PC-3 (cell line): ENCODE results near the gene SLC35D1. TPM values are rescaled to one million over a fixed set of nuclear protein-coding genes. Genes with fewer than 3 reads are reported as not detected.

Source experiments
- ATAC-seq: fragments of 200-7000 bp; cut with Tn5 transposase; 2 replicates; pipeline ENCODE4 v1.9.1; 2020; ENCODE audit warnings: mild to moderate bottlenecking, moderate library complexity
- BruUV-seq: library from RNA; stranded (reverse); fragments of 400-500 nt; replicated peaks from 2 replicates; lab custom pipeline; 2021; lab: Mats Ljungman, UMichigan
- CTCF ChIA-PET: fragments of 300-600 bp; sonication (Branson Sonifier 250); formaldehyde crosslinking; loops from one replicate; lab custom pipeline; 2022; ENCODE audit warnings: antibody characterized with exemption; lab: Charles Lee
- POLR2A ChIA-PET: fragments of 300-600 bp; sonication (Branson Sonifier 250); formaldehyde crosslinking; loops from one replicate; lab custom pipeline; 2022; ENCODE audit warnings: antibody characterized with exemption; ENCODE audit not compliant: unreplicated experiment; lab: Charles Lee
- DNase-seq: peaks from one replicate; pipeline ENCODE4 v3.0.0-alpha.2; 2015
- H2AFZ ChIP-seq: fragments of 300-600 bp; sonication (generic); 2 replicates; pipeline ENCODE4 v1.6.0; 2016; ENCODE audit warnings: antibody characterized with exemption, low read length
- H3F3A ChIP-seq: fragments of 300-600 bp; sonication (generic); one replicate; pipeline ENCODE4 v1.6.0; 2017; ENCODE audit warnings: antibody characterized with exemption, low read length, control low read depth, mild to moderate bottlenecking; ENCODE audit not compliant: unreplicated experiment
- H3K27ac ChIP-seq: fragments of 300-600 bp; sonication (generic); 2 replicates; pipeline ENCODE4 v1.5.1; 2016; ENCODE audit warnings: mild to moderate bottlenecking, low read length
- H3K27me3 ChIP-seq: fragments of 300-600 bp; sonication (generic); 2 replicates; pipeline ENCODE4 v1.6.1; 2016; ENCODE audit warnings: low read length, mixed read lengths
- H3K36me3 ChIP-seq: fragments of 300-600 bp; sonication (generic); 2 replicates; pipeline ENCODE4 v1.6.1; 2016; ENCODE audit warnings: low read depth, mixed run types, low read length, mixed read lengths
- H3K4me1 ChIP-seq: fragments of 300-600 bp; sonication (generic); 2 replicates; pipeline ENCODE4 v1.5.1; 2016; ENCODE audit warnings: low read length; ENCODE audit not compliant: insufficient read depth
- H3K4me2 ChIP-seq: fragments of 300-600 bp; sonication (generic); 2 replicates; pipeline ENCODE4 v1.6.0; 2016; ENCODE audit warnings: low read length
- H3K4me3 ChIP-seq: fragments of 300-600 bp; sonication (generic); 2 replicates; pipeline ENCODE4 v1.5.1; 2016; ENCODE audit warnings: mild to moderate bottlenecking, low read length, mixed read lengths
- H3K79me2 ChIP-seq: fragments of 300-600 bp; sonication (generic); 2 replicates; pipeline ENCODE4 v1.6.1; 2017; ENCODE audit warnings: low read length, mixed read lengths
- H3K9ac ChIP-seq: fragments of 300-600 bp; sonication (generic); 2 replicates; pipeline ENCODE4 v1.6.0; 2016; ENCODE audit warnings: mild to moderate bottlenecking, low read length
- H3K9me2 ChIP-seq: fragments of 300-600 bp; sonication (generic); replicated peaks from 2 replicates; pipeline ENCODE4 v1.6.1; 2016; ENCODE audit warnings: mixed run types, low read length, mixed read lengths
- H3K9me3 ChIP-seq: fragments of 300-600 bp; sonication (generic); 2 replicates; pipeline ENCODE4 v1.6.1; 2016; ENCODE audit warnings: low read length, mixed read lengths
- H4K20me1 ChIP-seq: fragments of 300-600 bp; sonication (generic); 2 replicates; pipeline ENCODE4 v1.6.1; 2016; ENCODE audit warnings: low read length, mixed read lengths
- CTCF ChIP-seq: fragments of 300-600 bp; sonication (generic); conservative IDR thresholded peaks from 2 replicates; pipeline ENCODE4 v1.5.1; 2017; ENCODE audit warnings: antibody characterized with exemption, low read depth, mild to moderate bottlenecking, low read length
- EZH2 ChIP-seq: fragments of 300-600 bp; sonication (generic); IDR thresholded peaks from one replicate; pipeline ENCODE4 v1.6.1; 2017; ENCODE audit warnings: antibody characterized with exemption, mild to moderate bottlenecking, low read length; ENCODE audit not compliant: unreplicated experiment
- EZH2phosphoT487 ChIP-seq: fragments of 300-600 bp; sonication (generic); IDR thresholded peaks from 2 replicates; pipeline ENCODE4 v1.6.1; 2018; ENCODE audit warnings: mild to moderate bottlenecking, antibody characterized with exemption, low read length, borderline replicate concordance
- intact Hi-C: fragments of 100-400 bp; cut with micrococcal nuclease; formaldehyde crosslinking; loops from 2 replicates; pipeline ENCODE4 v1.9.0; 2023
- total RNA-seq: library from RNA; depleted of rRNA; stranded (reverse); fragments of >200 nt; gene quantifications from 2 replicates; pipeline ENCODE4 v1.2.3, GENCODE V29; 2014

Gene SLC35D1
- total RNA-seq, 1 experiment from 2014 or later: 6.1 TPM

- peaks cover 16% of the 10 kb centered on the region for H3K4me1 ChIP-seq
- H3K9me2 ChIP-seq: no peaks in the 10 kb centered on the region
- no peaks in the 10 kb centered on the region for H3F3A ChIP-seq
- H3K27ac ChIP-seq: peak overlapping the region; percentile 6; the same call in 1 of the 2 replicates
- TSS peak; percentile 37 for BruUV-seq
- CTCF ChIA-PET: interaction anchor here (0.6 kb wide), 1 partner anchor 96 kb away, joined by 3 read pairs; no protein-coding TSS in a partner anchor
- H2AFZ ChIP-seq: peak overlapping the region; percentile 98
- no peaks in the 10 kb centered on the region for H4K20me1 ChIP-seq
- H3K4me3 ChIP-seq: peak overlapping the region; percentile 92
- DNase-seq (peak; percentile 56), ATAC-seq (peak; percentile 39)
- H3K9me3 ChIP-seq: no peaks in the 10 kb centered on the region
- intact Hi-C loops: loop anchor here (5.0 kb wide), 3 partner anchors 56 to 121 kb away; no protein-coding TSS in a partner anchor
- peaks cover 26% of the 10 kb centered on the region for H3K79me2 ChIP-seq
- 0 out of 2 replicates have a peak, but pooled peaks cover 2% of the 10 kb centered on the region for H3K36me3 ChIP-seq
- no peaks in the 10 kb centered on the region for H3K27me3 ChIP-seq
- peak overlapping the region; percentile 88 for H3K9ac ChIP-seq
- POLR2A ChIA-PET: no interaction called here
- H3K4me2 ChIP-seq: peak overlapping the region; percentile 83
- TF ChIP-seq EZH2phosphoT487 (no peak), CTCF (no peak), EZH2 (no peak)
Observed at GRCh38 chr1:67052741-67053534, 1.0 kb downstream of the SLC35D1 start.

GRCh38 chr1:67051196-67051595 lies 2.8 kb downstream of the SLC35D1 start:
- intact Hi-C loops: loop anchor here (5.0 kb wide), 3 partner anchors 54 to 119 kb away; no protein-coding TSS in a partner anchor
- Histone ChIP-seq H3K4me2 (0 out of 2 replicates have a peak overlapping the region, but pooled peaks have one; percentile 83), H3K79me2 (peaks cover 26% of the 10 kb centered on the region), H3K9ac (no peak overlapping the region), H3F3A (no peaks in the 10 kb centered on the region), H3K27me3 (no peaks in the 10 kb centered on the region), H3K9me2 (no peaks in the 10 kb centered on the region), H4K20me1 (no peaks in the 10 kb centered on the region), H3K36me3 (peaks cover 6% of the 10 kb centered on the region; the same call in 1 of the 2 replicates), H2AFZ (no peak overlapping the region), H3K9me3 (no peaks in the 10 kb centered on the region), H3K27ac (no peak overlapping the region), H3K4me1 (peaks cover 16% of the 10 kb centered on the region), H3K4me3 (no peak overlapping the region)
- TF ChIP-seq EZH2 (no peak), CTCF (no peak), EZH2phosphoT487 (no peak)
- POLR2A ChIA-PET: no interaction called here
- no TSS peak for BruUV-seq
- CTCF ChIA-PET: no interaction called here
- DNase-seq: no peak
- ATAC-seq: no peak
